SK-N-SH treated with all-trans-retinoic acid at 6 μM for 48 hours (cell line): ENCODE measurements around the gene AZIN2.

Experiments
- BACH2 ChIP-seq: fragments of 250-450 bp; sonication (Bioruptor Pico); IDR thresholded peaks from 2 replicates; pipeline ENCODE4 v1.9.0; 2021; ENCODE audit warnings: mild to moderate bottlenecking, borderline replicate concordance
- ESRRG ChIP-seq: fragments of 250-450 bp; sonication (Bioruptor Pico); IDR thresholded peaks from 2 replicates; pipeline ENCODE4 v1.6.1; 2021; ENCODE audit warnings: mild to moderate bottlenecking
- OSR1 ChIP-seq: fragments of 250-450 bp; sonication (Bioruptor Pico); IDR thresholded peaks from 2 replicates; pipeline ENCODE4 v1.8.0; 2022; ENCODE audit warnings: moderate library complexity, mild to moderate bottlenecking, inconsistent platforms
- RARB ChIP-seq: fragments of 250-450 bp; sonication (Bioruptor Pico); IDR thresholded peaks from 2 replicates; pipeline ENCODE4 v1.8.0; 2021; ENCODE audit warnings: mild to moderate bottlenecking, moderate library complexity

DNA sequence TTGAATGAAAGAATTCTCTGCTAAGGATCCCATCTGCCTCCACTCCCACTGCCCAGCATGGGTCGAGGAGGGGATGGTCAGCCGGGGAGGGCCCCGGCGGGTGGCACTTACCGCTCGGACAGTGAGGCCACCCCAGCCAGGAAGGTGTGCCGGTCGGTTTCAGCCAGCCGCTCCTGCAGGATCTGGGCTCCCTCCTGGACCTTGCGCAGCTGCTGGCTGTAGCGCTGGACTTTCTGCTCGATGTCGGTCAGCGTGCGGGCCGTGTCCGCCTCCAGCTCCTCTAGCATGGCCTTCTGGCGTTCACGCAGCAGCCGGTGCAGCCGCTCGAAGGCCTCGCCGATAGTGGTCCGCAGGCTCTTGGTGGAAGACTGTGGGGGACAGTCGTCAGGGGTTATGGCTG is 78.6 kb downstream of the AZIN2 start:
- TF ChIP-seq ESRRG (CRISPR knock-in tag) (no peak), BACH2 (CRISPR knock-in tag) (no peak), OSR1 (CRISPR knock-in tag) (no peak), RARB (CRISPR knock-in tag) (no peak)
